ENCODE results near the gene MYO16.
"Not testable (repeated sequence)": the region's sequence is repeated elsewhere in the genome, so short reads cannot be mapped to it uniquely, and the experiment has no call there.

Gene MYO16

GRCh38 chr13:109074436-109074835, 445.0 kb downstream of the MYO16 start:
- DNase-seq (ENCODE audit: low read depth) = no peak

GRCh38 chr13:109074853-109075252, 445.4 kb downstream of the MYO16 start:
- no peak for DNase-seq (ENCODE audit: low read depth)

- DNase-seq (ENCODE audit: low read depth) = no peak
Observed at GRCh38 chr13:109087916-109088623, 458.7 kb downstream of the MYO16 start.

- no peak for DNase-seq (ENCODE audit: low read depth)
Observed at GRCh38 chr13:109088624-109088917, 459.2 kb downstream of the MYO16 start.

GRCh38 chr13:109090796-109091195, 461.4 kb downstream of the MYO16 start:
- DNase-seq (ENCODE audit: low read depth) = no peak

- DNase-seq (ENCODE audit: low read depth) = no peak
Observed at GRCh38 chr13:109091249-109091648, 461.8 kb downstream of the MYO16 start.

GRCh38 chr13:109092186-109092585, 462.8 kb downstream of the MYO16 start:
- not testable (repeated sequence) for DNase-seq (ENCODE audit: low read depth)

- no peak for DNase-seq (ENCODE audit: low read depth)
Observed at GRCh38 chr13:109093998-109094397, 464.6 kb downstream of the MYO16 start.

GRCh38 chr13:109095126-109095525, 465.7 kb downstream of the MYO16 start:
- DNase-seq (ENCODE audit: low read depth) = no peak

GRCh38 chr13:109096101-109096500, 466.7 kb downstream of the MYO16 start:
- no peak for DNase-seq (ENCODE audit: low read depth)

- no peak for DNase-seq (ENCODE audit: low read depth)
Observed at GRCh38 chr13:109100705-109101304, 471.4 kb downstream of the MYO16 start.

GRCh38 chr13:109101550-109102144, 472.2 kb downstream of the MYO16 start:
- DNase-seq (ENCODE audit: low read depth) = no peak

GRCh38 chr13:109105899-109106298, 476.5 kb downstream of the MYO16 start:
- DNase-seq (ENCODE audit: low read depth) = no peak

- no peak for DNase-seq (ENCODE audit: low read depth)
Observed at GRCh38 chr13:109110159-109110558, 480.7 kb downstream of the MYO16 start.

GRCh38 chr13:109111141-109111540, 481.7 kb downstream of the MYO16 start:
- DNase-seq (ENCODE audit: low read depth) = no peak

GRCh38 chr13:109113427-109113826, 484.0 kb downstream of the MYO16 start:
- no peak for DNase-seq (ENCODE audit: low read depth)

- DNase-seq (ENCODE audit: low read depth) = no peak
Observed at GRCh38 chr13:109114162-109114561, 484.8 kb downstream of the MYO16 start.

GRCh38 chr13:109114991-109115390, 485.6 kb downstream of the MYO16 start:
- no peak for DNase-seq (ENCODE audit: low read depth)

GRCh38 chr13:109118521-109118920, 489.1 kb downstream of the MYO16 start:
- DNase-seq (ENCODE audit: low read depth) = no peak

GRCh38 chr13:109119896-109120295, 490.5 kb downstream of the MYO16 start:
- DNase-seq (ENCODE audit: low read depth) = no peak

- DNase-seq (ENCODE audit: low read depth) = no peak
Observed at GRCh38 chr13:109121826-109122225, 492.4 kb downstream of the MYO16 start.

GRCh38 chr13:109123971-109124370, 494.6 kb downstream of the MYO16 start:
- DNase-seq (ENCODE audit: low read depth) = no peak

GRCh38 chr13:109126178-109126577, 496.8 kb downstream of the MYO16 start:
- no peak for DNase-seq (ENCODE audit: low read depth)
